Skeletal muscle satellite cell (primary cell): Measurements from ENCODE around the gene CALN1.
"Not testable (repeated sequence)": the region's sequence is repeated elsewhere in the genome, so short reads cannot be mapped to it uniquely, and the experiment has no call there.

Experiments
- H3K27me3 ChIP-seq: 2 replicates; pipeline ENCODE4 v1.7.0; 2013; ENCODE audit warnings: low read length; ENCODE audit not compliant: control insufficient read depth, insufficient read depth
- H3K36me3 ChIP-seq: 2 replicates; pipeline ENCODE4 v1.7.0; 2013; ENCODE audit warnings: mild to moderate bottlenecking, control low read depth, low read length; ENCODE audit not compliant: insufficient read depth
- H3K4me1 ChIP-seq: 2 replicates; pipeline ENCODE4 v1.7.0; 2013; ENCODE audit warnings: low read length; ENCODE audit not compliant: control insufficient read depth, insufficient read depth
- H3K4me2 ChIP-seq: 2 replicates; pipeline ENCODE4 v1.7.0; 2013; ENCODE audit warnings: mild to moderate bottlenecking, low read length
- H3K4me3 ChIP-seq: 2 replicates; pipeline ENCODE4 v1.7.0; 2013; ENCODE audit warnings: low read length
- H3K9ac ChIP-seq: 2 replicates; pipeline ENCODE4 v1.7.0; 2013; ENCODE audit warnings: mild to moderate bottlenecking, low read depth, low read length, moderate library complexity
- H3K9me3 ChIP-seq: replicated peaks from 2 replicates; pipeline ENCODE4 v1.7.0; 2013; ENCODE audit warnings: mild to moderate bottlenecking, control low read depth, low read length

The CALN1 gene

GRCh38 chr7:72406820-72407403 lies 5.2 kb downstream of the CALN1 start:
- H3K9ac ChIP-seq, result no peak overlapping the region
- no peaks in the 10 kb centered on the region for H3K9me3 ChIP-seq
- no peak overlapping the region for H3K4me2 ChIP-seq
- peaks cover 3% of the 10 kb centered on the region for H3K27me3 ChIP-seq
- no peak overlapping the region for H3K4me3 ChIP-seq
- H3K4me1 ChIP-seq, result no peaks in the 10 kb centered on the region
- no peaks in the 10 kb centered on the region for H3K36me3 ChIP-seq

DNA sequence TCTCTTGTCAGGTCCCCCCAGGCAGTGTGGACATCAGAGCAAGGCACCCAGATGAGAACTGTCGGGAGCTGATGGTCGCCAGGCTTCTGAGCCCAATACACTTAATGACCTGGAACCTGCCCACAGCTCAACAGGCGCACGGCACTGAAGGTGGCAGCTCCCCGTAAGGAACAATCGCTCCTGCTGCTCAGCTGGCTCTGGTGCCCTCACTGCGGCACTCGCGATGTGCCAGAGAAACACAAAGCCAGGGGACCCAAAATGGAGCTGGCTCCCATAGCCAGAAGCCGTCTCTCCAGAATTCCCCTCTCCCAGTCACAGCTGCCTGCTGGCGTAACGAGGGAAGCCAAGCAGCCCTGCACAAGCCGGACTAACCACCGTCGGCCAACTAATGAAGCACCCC lies 6.3 kb downstream of the CALN1 start:
- Histone ChIP-seq H3K36me3 (no peaks in the 10 kb centered on the region), H3K9ac (no peak overlapping the region), H3K4me1 (no peaks in the 10 kb centered on the region), H3K27me3 (peaks cover 1% of the 10 kb centered on the region), H3K4me2 (no peak overlapping the region), H3K4me3 (no peak overlapping the region), H3K9me3 (no peaks in the 10 kb centered on the region)

DNA sequence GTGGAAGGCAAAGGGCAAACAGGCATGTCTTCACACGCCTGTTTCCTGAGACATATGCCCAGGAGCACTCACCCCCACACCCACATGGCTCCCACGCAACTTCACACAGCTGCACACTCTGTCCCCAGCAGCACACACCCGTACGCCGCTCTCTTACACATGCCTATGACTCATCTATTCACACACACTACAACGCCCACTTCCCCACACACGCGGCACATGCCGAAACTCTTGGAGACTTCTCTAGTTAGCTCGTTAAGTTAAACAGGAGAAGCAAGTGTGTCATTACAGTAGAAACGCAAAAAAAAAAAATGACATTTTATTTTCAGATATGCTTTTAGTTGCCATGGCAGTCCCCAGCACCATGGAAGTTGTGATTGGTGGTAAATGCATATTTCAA lies 6.7 kb downstream of the CALN1 start:
- H3K27me3 ChIP-seq, result no peaks in the 10 kb centered on the region
- no peak overlapping the region for H3K4me3 ChIP-seq
- H3K9me3 ChIP-seq, result no peaks in the 10 kb centered on the region
- H3K4me1 ChIP-seq, result no peaks in the 10 kb centered on the region
- no peak overlapping the region for H3K9ac ChIP-seq
- no peaks in the 10 kb centered on the region for H3K36me3 ChIP-seq
- H3K4me2 ChIP-seq, result no peak overlapping the region

- no peak overlapping the region for H3K9ac ChIP-seq
- H3K4me3 ChIP-seq, result no peak overlapping the region
- no peaks in the 10 kb centered on the region for H3K9me3 ChIP-seq
- H3K4me1 ChIP-seq, result no peaks in the 10 kb centered on the region
- H3K36me3 ChIP-seq, result no peaks in the 10 kb centered on the region
- no peak overlapping the region for H3K4me2 ChIP-seq
- H3K27me3 ChIP-seq, result no peaks in the 10 kb centered on the region
These were observed 7.4 kb downstream of the CALN1 start for GRCh38 chr7:72404743-72405142.

DNA sequence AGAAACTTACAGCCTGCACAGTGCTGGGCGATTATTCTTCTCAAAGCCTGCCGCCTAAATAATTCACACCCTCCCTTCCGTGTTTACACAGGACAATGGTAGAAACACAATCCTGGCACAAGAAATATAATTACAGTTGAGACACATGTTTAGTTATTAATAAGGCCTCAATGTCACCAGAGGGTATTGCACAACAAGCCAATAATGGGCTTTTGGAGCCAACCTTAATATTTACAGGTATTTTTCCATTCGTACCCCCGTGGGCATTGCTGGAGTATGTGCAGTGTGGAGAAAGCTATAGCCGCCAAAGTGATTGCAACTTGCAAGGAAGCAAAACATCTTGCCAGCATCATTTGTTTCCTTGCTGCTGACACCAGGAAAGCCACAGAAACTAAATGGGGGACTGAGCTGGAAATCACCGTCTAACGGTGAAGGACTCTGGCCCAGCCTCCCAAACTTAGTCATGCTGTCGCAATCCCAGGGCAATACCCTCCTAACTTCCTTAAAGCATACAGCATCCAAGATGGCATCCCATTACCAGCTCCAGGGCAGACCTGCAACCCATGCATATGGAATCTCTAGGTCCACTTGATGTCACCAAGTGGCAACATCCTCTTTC lies 8.6 kb downstream of the CALN1 start:
- Histone ChIP-seq H3K4me2 (no peak overlapping the region), H3K36me3 (no peaks in the 10 kb centered on the region), H3K27me3 (no peaks in the 10 kb centered on the region), H3K9me3 (no peaks in the 10 kb centered on the region), H3K4me3 (no peak overlapping the region), H3K9ac (no peak overlapping the region), H3K4me1 (no peaks in the 10 kb centered on the region)

DNA sequence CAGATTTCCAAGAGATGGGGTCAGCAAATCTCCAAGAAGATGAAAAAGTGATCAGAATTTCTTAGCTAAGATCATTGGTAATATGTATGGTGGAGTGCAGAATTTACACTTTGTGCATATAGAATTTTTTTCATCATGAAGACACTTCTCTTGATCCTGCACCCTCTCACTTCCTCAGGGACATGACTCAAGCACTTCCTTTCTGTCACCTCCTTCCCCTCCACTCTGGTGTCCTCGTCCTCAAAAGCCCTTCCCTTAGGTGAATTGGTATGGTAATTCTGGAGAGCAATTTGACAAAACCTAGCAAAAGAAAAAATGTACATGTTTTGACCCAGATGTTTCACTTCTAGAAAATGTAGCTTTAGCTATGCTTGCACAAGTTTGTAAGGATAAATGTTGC lies 18.1 kb downstream of the CALN1 start:
- H3K9me3 ChIP-seq, result no peaks in the 10 kb centered on the region

GRCh38 chr7:72391821-72392377 lies 20.2 kb downstream of the CALN1 start:
- H3K9ac ChIP-seq, result no peak overlapping the region
- no peaks in the 10 kb centered on the region for H3K9me3 ChIP-seq
- no peak overlapping the region for H3K4me3 ChIP-seq

More for the DNA sequence above, 18.1 kb downstream of the CALN1 start:
- H3K4me1 ChIP-seq, result no peaks in the 10 kb centered on the region
- no peak overlapping the region for H3K9ac ChIP-seq
- H3K4me2 ChIP-seq, result no peak overlapping the region
- no peaks in the 10 kb centered on the region for H3K27me3 ChIP-seq
- no peaks in the 10 kb centered on the region for H3K36me3 ChIP-seq
- no peak overlapping the region for H3K4me3 ChIP-seq

DNA sequence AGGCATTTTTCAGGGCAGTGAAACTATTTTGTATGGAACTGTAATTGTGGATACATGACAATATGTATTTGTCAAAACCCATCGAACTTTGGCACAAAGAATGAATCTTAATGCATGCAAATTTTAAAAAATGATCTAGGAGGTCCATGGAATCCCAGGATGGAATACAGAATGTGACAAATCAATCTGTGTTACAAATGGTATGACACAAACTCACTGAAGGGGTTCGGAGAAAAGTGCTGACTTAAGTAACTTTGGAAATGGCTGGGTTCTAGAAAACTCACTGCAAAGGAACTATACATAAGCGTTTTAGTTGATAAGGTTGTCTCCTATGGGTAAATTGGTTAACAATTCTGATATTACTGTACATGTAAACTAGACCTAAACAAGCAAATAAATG lies 26.0 kb downstream of the CALN1 start:
- no peaks in the 10 kb centered on the region for H3K36me3 ChIP-seq
- no peak overlapping the region for H3K4me2 ChIP-seq
- H3K4me3 ChIP-seq, result no peak overlapping the region
- H3K9ac ChIP-seq, result no peak overlapping the region
- H3K4me1 ChIP-seq, result no peaks in the 10 kb centered on the region
- H3K27me3 ChIP-seq, result no peaks in the 10 kb centered on the region
- H3K9me3 ChIP-seq, result no peaks in the 10 kb centered on the region

More at GRCh38 chr7:72391821-72392377, 20.2 kb downstream of the CALN1 start:
- Histone ChIP-seq H3K4me2 (no peak overlapping the region), H3K36me3 (no peaks in the 10 kb centered on the region), H3K27me3 (no peaks in the 10 kb centered on the region), H3K4me1 (no peaks in the 10 kb centered on the region)

DNA sequence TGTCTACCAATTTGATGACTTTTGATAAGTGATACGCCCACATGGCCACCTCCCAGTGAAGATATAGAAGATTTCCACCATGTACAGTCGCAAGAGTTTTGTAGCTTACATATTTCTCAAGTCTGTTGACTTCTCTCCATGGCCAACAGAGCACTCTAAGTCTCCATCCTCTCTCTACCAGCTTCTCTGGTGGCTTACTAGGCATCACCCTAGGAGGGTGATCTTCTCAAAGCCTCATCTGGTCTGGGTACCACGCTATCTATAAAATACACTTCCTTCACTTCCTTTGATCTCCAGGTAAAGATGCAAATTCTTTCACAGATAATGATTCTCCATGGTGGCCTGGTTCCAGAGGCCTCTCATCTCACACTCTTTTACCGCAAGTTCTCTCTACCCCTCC lies 49.9 kb downstream of the CALN1 start:
- no peak overlapping the region for H3K9ac ChIP-seq
- H3K36me3 ChIP-seq, result no peaks in the 10 kb centered on the region

DNA sequence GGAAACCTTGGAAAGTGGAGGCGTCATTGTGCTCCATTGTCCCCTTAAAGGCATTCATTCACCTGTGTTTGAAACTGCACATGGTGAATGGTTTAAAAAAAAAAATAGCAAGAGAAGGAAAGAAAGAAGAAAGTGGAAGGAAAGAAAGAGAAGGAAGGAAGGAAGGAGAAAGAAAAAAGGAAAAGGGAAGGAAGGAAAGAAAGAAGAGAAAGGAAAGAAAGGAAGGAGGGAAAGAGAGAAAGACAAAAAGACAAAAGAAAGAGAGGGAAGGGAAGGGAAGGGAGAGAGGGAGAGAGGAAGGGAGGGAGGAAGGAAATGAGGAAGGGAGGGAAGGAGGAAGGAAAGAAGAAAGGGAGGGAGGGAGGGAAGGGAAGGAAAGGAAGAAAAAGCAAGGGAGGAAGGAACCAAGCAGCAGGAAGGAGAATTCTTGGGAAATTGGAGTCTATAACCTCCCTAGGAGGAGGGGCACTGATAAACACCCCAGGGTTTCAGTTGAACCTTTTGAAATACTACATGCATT lies 66.9 kb downstream of the CALN1 start:
- Histone ChIP-seq H3K36me3 (no peaks in the 10 kb centered on the region), H3K4me3 (no peak overlapping the region), H3K9me3 (no peaks in the 10 kb centered on the region), H3K4me2 (no peak overlapping the region), H3K4me1 (no peaks in the 10 kb centered on the region), H3K9ac (no peak overlapping the region), H3K27me3 (no peaks in the 10 kb centered on the region)

More for the DNA sequence above, 49.9 kb downstream of the CALN1 start:
- Histone ChIP-seq H3K4me1 (no peaks in the 10 kb centered on the region), H3K9me3 (no peaks in the 10 kb centered on the region), H3K27me3 (no peaks in the 10 kb centered on the region), H3K4me3 (no peak overlapping the region), H3K4me2 (no peak overlapping the region)

DNA sequence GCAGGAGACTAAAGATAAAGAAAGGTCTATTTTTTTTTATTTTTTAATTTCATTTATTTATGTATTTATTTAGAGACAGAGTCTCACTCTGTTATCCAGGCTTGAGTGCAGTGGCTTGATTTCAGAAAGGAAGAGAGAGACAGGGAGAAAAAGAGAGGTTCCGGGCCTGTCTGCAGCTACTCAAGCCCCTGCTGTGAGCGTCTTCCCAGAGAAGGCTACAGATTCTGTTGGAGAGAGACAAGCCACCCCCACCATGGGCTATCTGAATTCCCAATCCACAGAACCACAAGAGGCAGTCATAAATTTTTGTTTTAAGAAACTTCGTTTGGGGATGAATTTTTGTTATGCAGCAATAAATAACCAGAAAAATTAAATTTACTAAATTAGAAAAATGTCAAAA lies 68.1 kb downstream of the CALN1 start:
- Histone ChIP-seq H3K4me1 (no peaks in the 10 kb centered on the region), H3K27me3 (no peaks in the 10 kb centered on the region), H3K4me2 (no peak overlapping the region), H3K9me3 (no peaks in the 10 kb centered on the region), H3K4me3 (no peak overlapping the region), H3K36me3 (no peaks in the 10 kb centered on the region), H3K9ac (no peak overlapping the region)

GRCh38 chr7:72343354-72343753 lies 68.8 kb downstream of the CALN1 start:
- not testable (repeated sequence) for H3K27me3 ChIP-seq, H3K4me2 ChIP-seq, H3K9me3 ChIP-seq, H3K4me3 ChIP-seq, H3K36me3 ChIP-seq, H3K4me1 ChIP-seq, H3K9ac ChIP-seq
